Liver (tissue), 3 donors: Measurements from ENCODE around the gene HDLBP.

Experiments
- EGR1 ChIP-seq, 2 donors: IDR thresholded peaks; 2 replicates each; pipeline ENCODE4 v1.6.1; 2016 to 2018; ENCODE audit warnings: antibody characterized with exemption in 2 of 2, low read depth in 2 of 2
- RAD21 ChIP-seq, 2 donors: IDR thresholded peaks; 2 replicates each; pipeline ENCODE4 v1.6.1; 2016; ENCODE audit warnings: antibody characterized with exemption in 2 of 2, mild to moderate bottlenecking in 2 of 2
- TF ChIP-seq, protein P1 (sequence below): fragments of 150-350 bp; IDR thresholded peaks from 2 replicates; pipeline ENCODE4 v1.5.1; 2017; ENCODE audit warnings: improper control_type of control experiment, low read depth, low read length; ENCODE audit not compliant: missing input control
- TF ChIP-seq, protein P2 (sequence below): IDR thresholded peaks from 2 replicates; pipeline ENCODE4 v1.6.1; 2016; ENCODE audit warnings: antibody characterized with exemption, mild to moderate bottlenecking
- TF ChIP-seq, protein P3 (sequence below): IDR thresholded peaks from 2 replicates; pipeline ENCODE4 v1.6.1; 2016; ENCODE audit warnings: antibody characterized with exemption
- donor health status: healthy.
- donor health status: healthy.

DNA sequence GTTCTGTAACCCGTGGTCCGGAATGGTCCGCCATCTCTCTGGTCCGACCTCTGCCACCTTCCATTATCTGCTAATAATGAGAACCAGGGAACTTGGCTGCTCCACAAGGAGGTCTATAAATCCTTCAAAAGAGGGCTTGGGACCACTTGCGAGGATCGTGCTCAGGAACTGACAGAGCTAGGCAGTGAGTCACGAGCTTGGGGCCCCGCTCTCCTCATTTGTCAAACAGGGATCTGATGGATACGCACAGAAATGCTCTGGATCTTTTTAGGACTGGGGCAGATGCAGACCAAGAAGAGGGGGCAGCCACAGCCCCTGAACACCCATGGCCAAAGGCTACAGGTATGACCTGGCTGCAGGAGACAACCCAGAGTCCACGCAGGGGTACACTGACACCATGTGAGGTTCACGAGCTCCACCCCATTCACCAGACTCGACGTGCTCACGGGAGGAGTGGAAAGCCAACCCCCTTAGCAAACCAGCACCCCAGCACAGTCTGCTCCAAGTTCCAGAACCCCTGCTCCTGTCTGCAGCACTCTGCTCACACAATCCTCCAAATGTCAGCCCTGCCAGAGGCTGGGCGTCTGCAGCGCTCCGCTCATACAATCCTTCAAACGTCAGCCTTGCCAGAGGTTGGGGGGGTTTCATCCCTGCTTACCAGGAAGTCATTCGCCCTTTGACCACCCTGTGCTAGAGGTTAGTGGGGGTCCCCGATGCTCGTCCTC is 81.2 kb downstream of the HDLBP start:
- no peak for TF ChIP-seq RAD21 (IDR thresholded peaks at IDR 0.05)
- TF ChIP-seq, protein P1, sequence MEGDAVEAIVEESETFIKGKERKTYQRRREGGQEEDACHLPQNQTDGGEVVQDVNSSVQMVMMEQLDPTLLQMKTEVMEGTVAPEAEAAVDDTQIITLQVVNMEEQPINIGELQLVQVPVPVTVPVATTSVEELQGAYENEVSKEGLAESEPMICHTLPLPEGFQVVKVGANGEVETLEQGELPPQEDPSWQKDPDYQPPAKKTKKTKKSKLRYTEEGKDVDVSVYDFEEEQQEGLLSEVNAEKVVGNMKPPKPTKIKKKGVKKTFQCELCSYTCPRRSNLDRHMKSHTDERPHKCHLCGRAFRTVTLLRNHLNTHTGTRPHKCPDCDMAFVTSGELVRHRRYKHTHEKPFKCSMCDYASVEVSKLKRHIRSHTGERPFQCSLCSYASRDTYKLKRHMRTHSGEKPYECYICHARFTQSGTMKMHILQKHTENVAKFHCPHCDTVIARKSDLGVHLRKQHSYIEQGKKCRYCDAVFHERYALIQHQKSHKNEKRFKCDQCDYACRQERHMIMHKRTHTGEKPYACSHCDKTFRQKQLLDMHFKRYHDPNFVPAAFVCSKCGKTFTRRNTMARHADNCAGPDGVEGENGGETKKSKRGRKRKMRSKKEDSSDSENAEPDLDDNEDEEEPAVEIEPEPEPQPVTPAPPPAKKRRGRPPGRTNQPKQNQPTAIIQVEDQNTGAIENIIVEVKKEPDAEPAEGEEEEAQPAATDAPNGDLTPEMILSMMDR = no peak
- no peak for TF ChIP-seq EGR1 (IDR thresholded peaks at IDR 0.05; ENCODE audit: low read depth in 2 of 2)
- TF ChIP-seq, protein P2, sequence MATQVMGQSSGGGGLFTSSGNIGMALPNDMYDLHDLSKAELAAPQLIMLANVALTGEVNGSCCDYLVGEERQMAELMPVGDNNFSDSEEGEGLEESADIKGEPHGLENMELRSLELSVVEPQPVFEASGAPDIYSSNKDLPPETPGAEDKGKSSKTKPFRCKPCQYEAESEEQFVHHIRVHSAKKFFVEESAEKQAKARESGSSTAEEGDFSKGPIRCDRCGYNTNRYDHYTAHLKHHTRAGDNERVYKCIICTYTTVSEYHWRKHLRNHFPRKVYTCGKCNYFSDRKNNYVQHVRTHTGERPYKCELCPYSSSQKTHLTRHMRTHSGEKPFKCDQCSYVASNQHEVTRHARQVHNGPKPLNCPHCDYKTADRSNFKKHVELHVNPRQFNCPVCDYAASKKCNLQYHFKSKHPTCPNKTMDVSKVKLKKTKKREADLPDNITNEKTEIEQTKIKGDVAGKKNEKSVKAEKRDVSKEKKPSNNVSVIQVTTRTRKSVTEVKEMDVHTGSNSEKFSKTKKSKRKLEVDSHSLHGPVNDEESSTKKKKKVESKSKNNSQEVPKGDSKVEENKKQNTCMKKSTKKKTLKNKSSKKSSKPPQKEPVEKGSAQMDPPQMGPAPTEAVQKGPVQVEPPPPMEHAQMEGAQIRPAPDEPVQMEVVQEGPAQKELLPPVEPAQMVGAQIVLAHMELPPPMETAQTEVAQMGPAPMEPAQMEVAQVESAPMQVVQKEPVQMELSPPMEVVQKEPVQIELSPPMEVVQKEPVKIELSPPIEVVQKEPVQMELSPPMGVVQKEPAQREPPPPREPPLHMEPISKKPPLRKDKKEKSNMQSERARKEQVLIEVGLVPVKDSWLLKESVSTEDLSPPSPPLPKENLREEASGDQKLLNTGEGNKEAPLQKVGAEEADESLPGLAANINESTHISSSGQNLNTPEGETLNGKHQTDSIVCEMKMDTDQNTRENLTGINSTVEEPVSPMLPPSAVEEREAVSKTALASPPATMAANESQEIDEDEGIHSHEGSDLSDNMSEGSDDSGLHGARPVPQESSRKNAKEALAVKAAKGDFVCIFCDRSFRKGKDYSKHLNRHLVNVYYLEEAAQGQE = no peak
- TF ChIP-seq, protein P3, sequence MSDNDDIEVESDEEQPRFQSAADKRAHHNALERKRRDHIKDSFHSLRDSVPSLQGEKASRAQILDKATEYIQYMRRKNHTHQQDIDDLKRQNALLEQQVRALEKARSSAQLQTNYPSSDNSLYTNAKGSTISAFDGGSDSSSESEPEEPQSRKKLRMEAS = no peak
